ENCODE data around the gene ISG20. TPM values are rescaled to one million over a fixed set of nuclear protein-coding genes. Genes with fewer than 3 reads are reported as not detected.

ISG20 gene
- total and polyA plus RNA-seq, 2 of the 8 experiments (the other 6 are each of a cell fraction or from before 2014, with no cell fraction given) = 2.9 to 5.2 TPM

DNA sequence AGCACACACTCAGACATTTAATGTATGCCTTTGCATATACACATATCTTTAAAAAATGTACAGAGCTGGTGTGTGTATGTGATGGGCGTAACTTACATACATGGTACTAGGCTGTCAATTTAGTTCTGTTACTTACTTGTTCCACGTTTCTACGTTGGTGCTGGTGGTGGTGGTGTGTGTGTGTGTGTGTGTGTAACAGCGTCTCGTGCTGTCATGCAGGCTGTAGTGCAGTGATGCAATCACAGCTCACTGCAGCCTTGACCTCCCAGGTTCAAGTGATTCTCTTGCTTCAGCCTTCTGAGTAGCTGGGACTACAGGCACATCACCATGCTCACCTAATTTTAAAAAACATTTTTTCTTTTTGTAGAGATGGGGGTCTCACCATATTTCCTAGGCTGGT, 64.2 kb downstream of the ISG20 start (continued):
- TF ChIP-seq NRF1 (IDR thresholded peaks at IDR 0.05; ENCODE audit: low read depth, low read length) (no peak), RAD21 (IDR thresholded peaks at IDR 0.05 in 1 of 2, conservative IDR thresholded peaks at IDR 0.05 in 1 of 2; ENCODE audit: low read depth in 2 of 2, low read length in 2 of 2) (no peak), SIX5 (IDR thresholded peaks at IDR 0.05; ENCODE audit: low read depth, low read length) (no peak), KDM4A (IDR thresholded peaks at IDR 0.05; ENCODE audit: low read depth, low read length, severe bottlenecking) (no peak), SAP30 (IDR thresholded peaks at IDR 0.05; ENCODE audit: insufficient read depth, insufficient replicate concordance, low read length) (no peak), MAFK (IDR thresholded peaks at IDR 0.05; ENCODE audit: low read depth, low read length) (no peak)
- TF ChIP-seq, protein P1, sequence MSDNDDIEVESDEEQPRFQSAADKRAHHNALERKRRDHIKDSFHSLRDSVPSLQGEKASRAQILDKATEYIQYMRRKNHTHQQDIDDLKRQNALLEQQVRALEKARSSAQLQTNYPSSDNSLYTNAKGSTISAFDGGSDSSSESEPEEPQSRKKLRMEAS (IDR thresholded peaks at IDR 0.05) = no peak
